ENCODE results near the gene LRIT3. TPM values are rescaled to one million over a fixed set of nuclear protein-coding genes. Genes with fewer than 3 reads are reported as not detected.

Gene LRIT3
- total RNA-seq, 1 donor from 2014 or later: 0.07 TPM

- intact Hi-C loops (cut with micrococcal nuclease): no loop called here
Observed at GRCh38 chr4:109879636-109880314, 31.9 kb downstream of the LRIT3 start.

GRCh38 chr4:109886303-109886702, 38.4 kb downstream of the LRIT3 start:
- Mint-ChIP-seq H3K4me3 (ENCODE audit: low read depth) (no peak overlapping the region), H3K36me3 (ENCODE audit: low read depth) (no peaks in the 10 kb centered on the region), H3K9me3 (no peaks in the 10 kb centered on the region), H3K27me3 (ENCODE audit: low read depth) (peaks cover 17% of the 10 kb centered on the region), H3K4me1 (ENCODE audit: low read depth) (no peaks in the 10 kb centered on the region), H3K27ac (no peak overlapping the region)
- no peak for DNase-seq (ENCODE audit: low spot score)
- intact Hi-C loops (cut with micrococcal nuclease): no loop called here

More at GRCh38 chr4:109879636-109880314, 31.9 kb downstream of the LRIT3 start:
- Mint-ChIP-seq H3K27me3 (ENCODE audit: low read depth) (peaks cover 22% of the 10 kb centered on the region), H3K27ac (no peak overlapping the region), H3K9me3 (no peaks in the 10 kb centered on the region), H3K36me3 (ENCODE audit: low read depth) (no peaks in the 10 kb centered on the region), H3K4me1 (ENCODE audit: low read depth) (no peaks in the 10 kb centered on the region), H3K4me3 (ENCODE audit: low read depth) (no peak overlapping the region)
- no peak for DNase-seq (ENCODE audit: low spot score)

- no peak for DNase-seq (ENCODE audit: low spot score)
- Mint-ChIP-seq H3K36me3 (ENCODE audit: low read depth) (no peaks in the 10 kb centered on the region), H3K4me3 (ENCODE audit: low read depth) (no peak overlapping the region), H3K27me3 (ENCODE audit: low read depth) (peaks cover 14% of the 10 kb centered on the region), H3K4me1 (ENCODE audit: low read depth) (no peaks in the 10 kb centered on the region), H3K9me3 (no peaks in the 10 kb centered on the region), H3K27ac (no peak overlapping the region)
- intact Hi-C loops (cut with micrococcal nuclease): no loop called here
Observed at GRCh38 chr4:109887071-109887470, 39.2 kb downstream of the LRIT3 start.

GRCh38 chr4:109890076-109890475, 42.2 kb downstream of the LRIT3 start:
- Mint-ChIP-seq H3K4me3 (ENCODE audit: low read depth) (no peak overlapping the region), H3K9me3 (no peaks in the 10 kb centered on the region), H3K36me3 (ENCODE audit: low read depth) (no peaks in the 10 kb centered on the region), H3K27me3 (ENCODE audit: low read depth) (peaks cover 6% of the 10 kb centered on the region), H3K27ac (no peak overlapping the region), H3K4me1 (ENCODE audit: low read depth) (no peaks in the 10 kb centered on the region)
- no peak for DNase-seq (ENCODE audit: low spot score)
- intact Hi-C loops (cut with micrococcal nuclease): no loop called here

- intact Hi-C loops (cut with micrococcal nuclease): no loop called here
- Mint-ChIP-seq H3K36me3 (ENCODE audit: low read depth) (no peaks in the 10 kb centered on the region), H3K4me3 (ENCODE audit: low read depth) (no peak overlapping the region), H3K27ac (no peak overlapping the region), H3K4me1 (ENCODE audit: low read depth) (no peaks in the 10 kb centered on the region), H3K9me3 (peaks cover 3% of the 10 kb centered on the region), H3K27me3 (ENCODE audit: low read depth) (peaks cover 12% of the 10 kb centered on the region)
- no peak for DNase-seq (ENCODE audit: low spot score)
Observed at GRCh38 chr4:109902559-109903251, 54.8 kb downstream of the LRIT3 start.

GRCh38 chr4:109908731-109909130, 60.8 kb downstream of the LRIT3 start:
- intact Hi-C loops (cut with micrococcal nuclease): no loop called here
- H3K27me3 Mint-ChIP-seq (ENCODE audit: low read depth): peaks cover 27% of the 10 kb centered on the region
- no peak overlapping the region for H3K27ac Mint-ChIP-seq
- no peaks in the 10 kb centered on the region for H3K9me3 Mint-ChIP-seq
- H3K36me3 Mint-ChIP-seq (ENCODE audit: low read depth): no peaks in the 10 kb centered on the region
- no peak for DNase-seq (ENCODE audit: low spot score)
- peaks cover 2% of the 10 kb centered on the region for H3K4me1 Mint-ChIP-seq (ENCODE audit: low read depth)
- H3K4me3 Mint-ChIP-seq (ENCODE audit: low read depth): no peak overlapping the region

- H3K4me1 Mint-ChIP-seq (ENCODE audit: low read depth): peaks cover 2% of the 10 kb centered on the region
- H3K27me3 Mint-ChIP-seq (ENCODE audit: low read depth): peaks cover 24% of the 10 kb centered on the region
- no peak overlapping the region for H3K4me3 Mint-ChIP-seq (ENCODE audit: low read depth)
- intact Hi-C loops (cut with micrococcal nuclease): no loop called here
- no peaks in the 10 kb centered on the region for H3K9me3 Mint-ChIP-seq
- DNase-seq (ENCODE audit: low spot score): no peak
- no peak overlapping the region for H3K27ac Mint-ChIP-seq
- H3K36me3 Mint-ChIP-seq (ENCODE audit: low read depth): no peaks in the 10 kb centered on the region
Observed at GRCh38 chr4:109910256-109910655, 62.3 kb downstream of the LRIT3 start.

- Mint-ChIP-seq H3K9me3 (no peaks in the 10 kb centered on the region), H3K27me3 (ENCODE audit: low read depth) (peaks cover 14% of the 10 kb centered on the region), H3K4me1 (ENCODE audit: low read depth) (peaks cover 2% of the 10 kb centered on the region), H3K27ac (no peak within 1 kb of the TSS), H3K36me3 (ENCODE audit: low read depth) (no peaks in the 10 kb centered on the region), H3K4me3 (ENCODE audit: low read depth) (no peak within 1 kb of the TSS)
- DNase-seq (ENCODE audit: low spot score): no peak
- intact Hi-C loops (cut with micrococcal nuclease): no loop called here
Observed at GRCh38 chr4:109912706-109913595, 65.0 kb downstream of the LRIT3 start, which contains the start of gene EGF. Gene EGF, plus strand, starts transcription at chr4:109912883. Its CDS starts 453 bp downstream, at chr4:109913336.

GRCh38 chr4:109913596-109914241, 65.8 kb downstream of the LRIT3 start:
- Mint-ChIP-seq H3K4me1 (ENCODE audit: low read depth) (peaks cover 2% of the 10 kb centered on the region), H3K36me3 (ENCODE audit: low read depth) (no peaks in the 10 kb centered on the region), H3K27me3 (ENCODE audit: low read depth) (peaks cover 16% of the 10 kb centered on the region), H3K9me3 (no peaks in the 10 kb centered on the region), H3K4me3 (ENCODE audit: low read depth) (no peak overlapping the region), H3K27ac (no peak overlapping the region)
- DNase-seq (ENCODE audit: low spot score): no peak
- intact Hi-C loops (cut with micrococcal nuclease): no loop called here

GRCh38 chr4:109914322-109914721, 66.4 kb downstream of the LRIT3 start:
- Mint-ChIP-seq H3K4me1 (ENCODE audit: low read depth) (peaks cover 2% of the 10 kb centered on the region), H3K9me3 (no peaks in the 10 kb centered on the region), H3K36me3 (ENCODE audit: low read depth) (no peaks in the 10 kb centered on the region), H3K4me3 (ENCODE audit: low read depth) (no peak overlapping the region), H3K27ac (no peak overlapping the region), H3K27me3 (ENCODE audit: low read depth) (peaks cover 14% of the 10 kb centered on the region)
- DNase-seq (ENCODE audit: low spot score): no peak
- intact Hi-C loops (cut with micrococcal nuclease): no loop called here

GRCh38 chr4:109915385-109916026, 67.6 kb downstream of the LRIT3 start:
- H3K27me3 Mint-ChIP-seq (ENCODE audit: low read depth): peaks cover 11% of the 10 kb centered on the region
- H3K27ac Mint-ChIP-seq: no peak overlapping the region
- DNase-seq (ENCODE audit: low spot score): no peak
- H3K9me3 Mint-ChIP-seq: no peaks in the 10 kb centered on the region
- H3K4me3 Mint-ChIP-seq (ENCODE audit: low read depth): no peak overlapping the region
- peaks cover 2% of the 10 kb centered on the region for H3K4me1 Mint-ChIP-seq (ENCODE audit: low read depth)
- intact Hi-C loops (cut with micrococcal nuclease): no loop called here
- H3K36me3 Mint-ChIP-seq (ENCODE audit: low read depth): no peaks in the 10 kb centered on the region

GRCh38 chr4:109916027-109916409, 68.1 kb downstream of the LRIT3 start:
- H3K27ac Mint-ChIP-seq: no peak overlapping the region
- peaks cover 11% of the 10 kb centered on the region for H3K27me3 Mint-ChIP-seq (ENCODE audit: low read depth)
- peaks cover 2% of the 10 kb centered on the region for H3K4me1 Mint-ChIP-seq (ENCODE audit: low read depth)
- intact Hi-C loops (cut with micrococcal nuclease): no loop called here
- no peaks in the 10 kb centered on the region for H3K36me3 Mint-ChIP-seq (ENCODE audit: low read depth)
- no peak for DNase-seq (ENCODE audit: low spot score)
- H3K9me3 Mint-ChIP-seq: no peaks in the 10 kb centered on the region
- H3K4me3 Mint-ChIP-seq (ENCODE audit: low read depth): no peak overlapping the region

Data from activated T-helper 2 cell treated with anti-CD3 and anti-CD28 coated beads, Interferon-gamma antibody, Interleukin-2, Interleukin-4, amounts not matched to agents 10 μg/mL and 5 μg/mL and 100 μg/mL, durations not matched to agents 14 hours and 24 hours and 36 hours (primary cell).